ENCODE data around the gene BDH1.

GRCh38 chr3:197552198-197552597, 3.6 kb downstream of the BDH1 start:
- TF ChIP-seq POLR2A (IDR thresholded peaks at IDR 0.05; ENCODE audit: low read length) (no peak), GATA1 (IDR thresholded peaks at IDR 0.05; ENCODE audit: low read depth, low read length) (no peak)
